ENCODE results near the gene MC1R. TPM values are rescaled to one million over a fixed set of nuclear protein-coding genes. Genes with fewer than 3 reads are reported as not detected.
"Not testable (repeated sequence)": the region's sequence is repeated elsewhere in the genome, so short reads cannot be mapped to it uniquely, and the experiment has no call there.

MC1R gene
- total RNA-seq, 1 donor from 2014 or later = 8.1 TPM

DNA sequence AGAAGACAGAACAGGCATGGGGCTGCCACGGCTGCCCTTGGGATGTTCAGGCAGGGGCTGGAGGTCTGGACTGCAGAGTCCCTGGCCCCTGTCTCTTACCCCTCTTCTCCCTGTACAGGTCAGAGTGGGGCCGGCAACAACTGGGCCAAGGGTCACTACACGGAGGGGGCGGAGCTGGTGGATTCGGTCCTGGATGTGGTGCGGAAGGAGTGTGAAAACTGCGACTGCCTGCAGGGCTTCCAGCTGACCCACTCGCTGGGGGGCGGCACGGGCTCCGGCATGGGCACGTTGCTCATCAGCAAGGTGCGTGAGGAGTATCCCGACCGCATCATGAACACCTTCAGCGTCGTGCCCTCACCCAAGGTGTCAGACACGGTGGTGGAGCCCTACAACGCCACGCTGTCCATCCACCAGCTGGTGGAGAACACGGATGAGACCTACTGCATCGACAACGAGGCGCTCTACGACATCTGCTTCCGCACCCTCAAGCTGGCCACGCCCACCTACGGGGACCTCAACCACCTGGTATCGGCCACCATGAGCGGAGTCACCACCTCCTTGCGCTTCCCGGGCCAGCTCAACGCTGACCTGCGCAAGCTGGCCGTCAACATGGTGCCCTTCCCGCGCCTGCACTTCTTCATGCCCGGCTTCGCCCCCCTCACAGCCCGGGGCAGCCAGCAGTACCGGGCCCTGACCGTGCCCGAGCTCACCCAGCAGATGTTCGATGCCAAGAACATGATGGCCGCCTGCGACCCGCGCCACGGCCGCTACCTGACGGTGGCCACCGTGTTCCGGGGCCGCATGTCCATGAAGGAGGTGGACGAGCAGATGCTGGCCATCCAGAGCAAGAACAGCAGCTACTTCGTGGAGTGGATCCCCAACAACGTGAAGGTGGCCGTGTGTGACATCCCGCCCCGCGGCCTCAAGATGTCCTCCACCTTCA, 16.2 kb downstream of the MC1R start:
- DNase-seq (ENCODE audit: low spot score) = no peak

- not testable (repeated sequence) for DNase-seq (ENCODE audit: low spot score)
Measured at GRCh38 chr16:89935620-89936019, 17.0 kb downstream of the MC1R start.

- DNase-seq (ENCODE audit: low spot score) = no peak
Measured at GRCh38 chr16:89936034-89936433, 17.4 kb downstream of the MC1R start.

- no peak for DNase-seq (ENCODE audit: low spot score)
Measured at GRCh38 chr16:89936508-89936907, 17.8 kb downstream of the MC1R start.

DNA sequence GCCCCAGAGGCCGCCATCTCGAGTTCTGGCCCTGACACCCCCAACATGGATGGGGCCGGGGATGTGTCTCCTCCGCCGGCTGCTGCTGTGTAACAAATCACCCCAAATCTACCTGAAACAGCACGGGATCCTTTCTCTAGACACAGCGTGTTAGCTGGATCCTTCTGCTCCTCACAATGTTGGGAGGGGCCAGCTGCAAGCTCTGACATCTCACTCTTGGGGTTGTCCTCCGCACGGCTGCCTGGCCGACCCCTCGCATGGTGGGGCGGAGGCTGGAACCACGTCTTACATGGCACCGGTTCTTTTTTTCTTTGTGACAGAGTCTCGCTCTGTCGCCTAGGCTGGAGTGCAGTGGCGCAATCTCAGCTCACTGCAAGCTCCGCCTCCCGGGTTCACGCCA, 18.3 kb downstream of the MC1R start:
- DNase-seq (ENCODE audit: low spot score) = no peak

- DNase-seq (ENCODE audit: low spot score) = no peak
Measured at GRCh38 chr16:89938175-89938885, 19.7 kb downstream of the MC1R start.

- no peak for DNase-seq (ENCODE audit: low spot score)
Measured at GRCh38 chr16:89944773-89945172, 26.1 kb downstream of the MC1R start.

GRCh38 chr16:89945654-89946053, 27.0 kb downstream of the MC1R start:
- no peak for DNase-seq (ENCODE audit: low spot score)

GRCh38 chr16:89946515-89946914, 27.9 kb downstream of the MC1R start:
- no peak for DNase-seq (ENCODE audit: low spot score)

DNA sequence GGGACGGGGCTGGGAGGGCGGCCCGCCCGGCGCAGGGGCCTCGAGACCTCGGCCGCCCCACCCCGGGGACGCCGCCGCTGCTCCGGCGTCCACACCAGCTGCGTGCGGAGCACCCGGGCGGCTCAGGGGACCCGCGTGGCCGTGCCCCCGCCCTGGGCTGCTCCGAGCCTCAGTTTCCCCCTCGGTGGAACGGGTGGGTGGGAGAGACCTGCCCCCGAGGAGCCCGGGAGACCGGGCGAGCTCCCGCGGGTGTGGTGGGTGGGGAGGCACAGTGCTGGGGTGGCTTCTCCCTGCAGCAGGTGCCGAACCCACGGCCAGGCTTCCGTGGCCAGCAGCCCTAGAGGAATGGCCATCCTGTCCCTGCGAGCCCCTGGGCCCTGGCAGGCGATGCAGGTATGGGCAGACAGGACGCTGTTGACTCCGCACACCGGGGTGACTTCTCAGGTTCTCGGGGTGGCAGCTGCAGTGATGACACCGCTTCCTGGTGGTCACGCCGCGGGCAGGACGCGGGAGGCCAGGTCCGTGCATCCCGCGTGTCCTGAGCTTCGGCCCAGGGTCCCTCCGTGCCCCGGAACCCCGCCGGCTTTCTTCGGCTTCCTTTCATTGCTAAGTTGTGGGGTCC, 30.6 kb downstream of the MC1R start:
- DNase-seq (ENCODE audit: low spot score) = no peak

DNA sequence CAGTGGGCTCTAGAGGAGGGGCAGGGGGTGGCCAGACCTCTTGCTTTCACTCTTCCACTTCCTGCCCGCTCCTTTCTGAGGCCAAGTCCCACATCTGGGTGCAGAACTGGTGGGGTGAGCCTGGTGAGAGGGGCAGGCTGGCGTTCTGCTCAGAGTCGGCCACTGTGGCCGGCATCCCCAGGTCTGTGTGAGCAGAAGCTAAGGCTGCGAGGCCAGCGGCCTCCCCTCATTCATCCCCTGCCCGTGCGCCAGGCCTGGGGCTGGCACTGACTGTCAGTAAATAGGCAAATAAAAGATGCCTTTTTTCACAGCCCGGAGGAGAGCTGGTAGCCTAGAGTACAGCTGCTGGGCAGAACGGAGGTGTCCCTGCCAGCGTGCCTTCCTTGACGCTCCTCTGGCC, 31.1 kb downstream of the MC1R start:
- DNase-seq (ENCODE audit: low spot score) = no peak

DNA sequence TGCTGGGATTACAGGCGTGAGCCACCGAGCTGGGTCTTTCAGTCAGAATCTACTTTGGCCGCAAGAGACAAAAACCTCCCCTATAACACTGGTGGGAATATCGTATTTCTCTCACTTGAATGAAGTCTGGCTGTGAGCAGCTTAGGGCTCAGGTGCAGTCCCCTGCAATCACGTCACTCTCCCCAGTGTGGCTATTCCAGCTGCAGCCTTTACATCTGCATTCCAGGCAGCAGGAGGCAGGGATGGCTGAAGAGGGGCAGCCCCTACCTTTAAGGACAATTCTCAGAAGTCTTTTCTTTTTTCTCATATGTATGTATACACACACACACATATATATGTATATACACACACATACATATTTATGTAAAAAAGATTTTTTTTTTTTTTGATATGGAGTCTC, 32.8 kb downstream of the MC1R start:
- DNase-seq (ENCODE audit: low spot score) = no peak

DNA sequence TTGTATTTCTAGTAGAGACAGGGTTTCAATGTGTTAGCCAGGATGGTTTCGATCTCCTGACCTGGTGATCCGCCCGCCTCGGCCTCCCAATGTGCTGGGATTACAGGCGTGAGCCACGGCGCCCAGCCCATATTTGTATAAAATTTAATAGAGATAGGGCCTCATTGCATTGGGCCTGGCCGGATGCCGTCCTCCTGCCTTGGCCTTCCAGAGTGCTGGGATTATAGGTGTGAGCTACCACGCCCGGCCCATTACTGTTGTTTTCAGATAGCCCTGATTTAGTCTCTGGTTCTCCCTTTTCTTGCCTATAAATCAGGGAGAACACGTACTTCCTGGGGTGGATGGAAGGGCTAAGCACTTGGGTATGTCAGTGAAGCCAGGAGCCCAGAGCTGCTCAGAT, 33.4 kb downstream of the MC1R start:
- DNase-seq (ENCODE audit: low spot score) = no peak

DNA sequence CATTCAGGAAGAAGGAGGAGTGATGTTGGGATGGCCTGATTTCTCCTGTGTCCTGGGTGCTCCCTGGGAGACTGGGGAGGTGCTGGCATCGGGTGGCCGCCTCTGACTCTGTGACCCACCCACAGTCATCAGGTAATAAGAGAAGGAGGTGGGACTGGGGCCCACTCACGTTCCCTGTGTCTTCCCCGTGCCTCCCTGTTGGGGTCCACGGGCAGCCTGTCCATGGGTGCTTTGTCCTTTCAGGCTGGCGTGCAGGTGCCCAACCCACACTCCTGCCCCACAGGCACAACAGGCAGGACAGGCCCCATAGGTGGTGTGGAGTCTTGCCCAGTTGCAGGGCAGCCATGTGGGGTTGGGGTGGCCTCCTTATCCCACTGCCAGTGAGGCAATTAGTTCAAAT, 33.9 kb downstream of the MC1R start:
- no peak for DNase-seq (ENCODE audit: low spot score)

GRCh38 chr16:89953671-89954406, 35.2 kb downstream of the MC1R start:
- DNase-seq (ENCODE audit: low spot score) = no peak

DNA sequence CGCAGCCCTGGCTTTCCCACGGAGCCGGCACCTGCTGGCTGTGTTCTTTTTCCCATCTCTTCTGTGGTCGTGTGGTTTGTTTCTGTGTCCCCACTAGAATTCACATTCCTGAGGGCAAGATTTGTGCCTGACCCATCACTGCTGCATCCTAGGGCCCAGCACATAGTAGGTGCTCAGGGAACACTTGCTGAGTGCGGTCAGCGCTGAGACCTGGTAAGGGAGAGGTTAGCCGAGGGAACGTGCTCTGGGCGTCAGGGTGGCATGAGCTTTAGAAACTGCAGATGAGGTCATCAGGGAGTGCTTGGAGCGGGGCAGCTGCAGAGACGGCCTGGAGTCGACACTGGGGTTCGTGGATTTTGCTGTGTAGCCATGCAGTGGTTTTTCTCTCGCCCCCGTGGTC, 35.8 kb downstream of the MC1R start:
- no peak for DNase-seq (ENCODE audit: low spot score)

GRCh38 chr16:89955001-89955685, 36.5 kb downstream of the MC1R start:
- no peak for DNase-seq (ENCODE audit: low spot score)

DNA sequence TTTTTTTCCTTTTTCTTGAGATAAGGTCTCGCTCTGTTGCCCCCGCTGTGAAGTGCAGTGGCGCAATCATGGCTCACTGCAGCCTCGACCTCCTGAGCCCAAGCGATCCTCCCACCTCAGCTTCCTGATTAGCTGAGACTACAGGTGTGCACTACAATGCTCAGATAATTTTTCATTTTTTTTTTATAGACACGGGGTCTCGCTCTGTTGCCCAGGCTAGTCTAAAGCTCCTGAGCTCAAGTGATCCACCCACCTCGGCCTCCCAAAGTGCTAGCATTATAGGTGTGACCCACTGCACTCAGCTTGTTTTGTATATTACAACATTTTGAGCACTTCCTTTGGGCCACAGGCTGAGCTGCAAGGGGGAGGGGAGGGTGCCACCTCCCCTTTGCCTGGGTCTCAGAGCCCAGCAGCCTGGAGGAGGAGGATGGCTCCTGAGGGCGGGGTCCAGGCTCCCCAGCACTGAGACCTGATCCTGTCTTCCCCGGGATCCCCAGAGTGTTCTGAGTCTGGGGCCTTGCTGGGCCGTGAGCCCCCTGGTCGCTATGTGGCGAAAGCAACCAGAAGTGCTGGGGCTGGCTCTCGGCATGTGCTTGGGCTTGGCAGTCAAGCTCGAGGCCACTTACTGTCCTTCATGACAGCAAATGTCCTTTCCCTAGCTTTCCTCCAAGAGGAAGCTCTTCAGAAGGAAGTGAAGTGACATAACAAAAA, 38.0 kb downstream of the MC1R start:
- no peak for DNase-seq (ENCODE audit: low spot score)

GRCh38 chr16:89957216-89957785, 38.6 kb downstream of the MC1R start:
- DNase-seq (ENCODE audit: low spot score) = no peak

DNA sequence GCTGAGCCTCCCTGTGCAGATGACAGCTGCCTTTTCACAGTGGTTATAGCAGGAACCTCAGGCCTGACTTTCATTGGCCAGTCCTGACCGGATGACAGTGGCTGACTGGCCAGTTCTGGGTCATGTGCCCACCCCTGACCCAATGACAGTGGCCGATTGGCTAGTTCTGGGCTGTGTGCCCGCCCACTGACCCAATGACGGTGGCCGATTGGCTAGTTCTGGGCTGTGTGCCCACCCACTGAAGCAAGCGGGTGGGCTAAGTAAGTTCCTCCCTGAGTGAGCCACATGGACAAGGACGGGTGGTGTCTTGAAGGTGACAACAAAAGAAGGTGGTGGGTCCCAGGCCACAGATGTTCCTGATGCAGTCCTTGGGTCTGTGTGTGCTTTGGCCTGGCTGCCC, 39.4 kb downstream of the MC1R start:
- DNase-seq (ENCODE audit: low spot score) = peak; percentile 21
